ENCODE measurements around the gene SHLD1. TPM values are rescaled to one million over a fixed set of nuclear protein-coding genes. Genes with fewer than 3 reads are reported as not detected.

Gene SHLD1
- total RNA-seq, 1 experiment from 2014 or later: 6.7 TPM

DNA sequence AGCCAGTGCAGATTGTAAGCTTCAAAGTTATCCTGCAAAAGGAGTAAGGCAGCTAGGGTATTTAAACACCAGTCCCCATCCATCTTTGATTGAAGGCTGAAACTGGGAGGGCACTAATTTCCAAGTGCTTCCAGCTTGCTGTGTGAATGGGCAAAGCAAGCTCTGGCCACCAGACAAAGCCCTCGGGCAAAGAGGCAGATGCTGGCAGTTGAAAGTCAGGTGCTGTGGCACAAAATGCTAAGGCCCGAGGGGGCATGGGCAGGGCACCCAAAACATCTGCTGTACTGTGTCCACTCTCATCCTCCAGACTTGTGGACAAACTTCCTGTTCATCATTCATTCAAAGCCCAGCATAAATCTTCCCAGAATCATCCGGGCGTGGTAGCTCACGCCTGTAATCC lies 137.2 kb downstream of the SHLD1 start:
- Histone ChIP-seq H3K79me1 (ENCODE audit: insufficient read depth, low read depth, low read length, poor library complexity, severe bottlenecking) (no peaks in the 10 kb centered on the region), H3K27me3 (ENCODE audit: insufficient read depth, low read length) (no peaks in the 10 kb centered on the region), H2BK20ac (ENCODE audit: low read depth, low read length, poor library complexity, severe bottlenecking) (no peak overlapping the region), H3K79me2 (ENCODE audit: insufficient read depth, low read length) (no peaks in the 10 kb centered on the region), H3K9ac (ENCODE audit: extremely low read depth, insufficient read length, low read length) (no peak overlapping the region), H3K27ac (ENCODE audit: insufficient read length, low read depth, low read length) (no peak overlapping the region), H2AFZ (ENCODE audit: low read length) (no peak overlapping the region), H4K5ac (ENCODE audit: insufficient read length, low read depth, low read length) (no peak overlapping the region), H2BK15ac (ENCODE audit: low read depth, low read length) (no peak overlapping the region), H3K23ac (ENCODE audit: insufficient read length, low read depth, low read length) (no peak overlapping the region), H3K4ac (ENCODE audit: low read depth, low read length) (no peak overlapping the region), H3K18ac (ENCODE audit: insufficient read length, low read depth, low read length) (no peak overlapping the region), H4K20me1 (ENCODE audit: control insufficient read depth, insufficient read depth, insufficient read length) (no peaks in the 10 kb centered on the region), H2BK120ac (ENCODE audit: low read depth, low read length, poor library complexity, severe bottlenecking) (no peak overlapping the region), H2BK5ac (ENCODE audit: insufficient read length, low read length) (no peak overlapping the region), H3K14ac (ENCODE audit: insufficient read depth, low read length) (no peak overlapping the region), H3K9me3 (ENCODE audit: control insufficient read depth, low read depth, low read length) (no peaks in the 10 kb centered on the region), H3K23me2 (ENCODE audit: insufficient read length, low read depth, low read length, poor library complexity, severe bottlenecking) (no peaks in the 10 kb centered on the region), H3T11ph (ENCODE audit: low read length) (no peak overlapping the region), H3K4me2 (ENCODE audit: insufficient read depth, insufficient read length, low read length) (no peak overlapping the region), H2AK5ac (ENCODE audit: insufficient read length, low read length) (no peak overlapping the region), H3K4me1 (ENCODE audit: insufficient read depth, low read length) (no peaks in the 10 kb centered on the region), H3K56ac (ENCODE audit: insufficient read length, low read depth, low read length) (no peak overlapping the region), H4K91ac (ENCODE audit: insufficient read length, low read depth, low read length) (no peak overlapping the region), H2BK12ac (ENCODE audit: insufficient read length, low read depth, low read length) (no peak overlapping the region), H4K8ac (replicated peaks; ENCODE audit: insufficient read length, low read depth, low read length) (no peak overlapping the region)
- H3K27me3 Mint-ChIP-seq (ENCODE audit: low read depth): peaks cover 2% of the 10 kb centered on the region; the same call in 1 of the 2 replicates
- H3K4me1 Mint-ChIP-seq: peaks cover 0 to 3% of the 10 kb centered on the region in 2 experiments; a peak in 1 of 4 replicates
- DNase-seq: no peak
- H3K27ac Mint-ChIP-seq: no peak overlapping the region
- no peaks in the 10 kb centered on the region for H3K36me3 Mint-ChIP-seq (ENCODE audit: insufficient read depth in 1 of 3, low read depth in 3 of 3)
- WGBS (ENCODE audit: extremely low coverage, insufficient read length, low lambda C conversion rate): no CpG with 5 or more reads among the region's 5 CpGs
- TF ChIP-seq, protein P1, sequence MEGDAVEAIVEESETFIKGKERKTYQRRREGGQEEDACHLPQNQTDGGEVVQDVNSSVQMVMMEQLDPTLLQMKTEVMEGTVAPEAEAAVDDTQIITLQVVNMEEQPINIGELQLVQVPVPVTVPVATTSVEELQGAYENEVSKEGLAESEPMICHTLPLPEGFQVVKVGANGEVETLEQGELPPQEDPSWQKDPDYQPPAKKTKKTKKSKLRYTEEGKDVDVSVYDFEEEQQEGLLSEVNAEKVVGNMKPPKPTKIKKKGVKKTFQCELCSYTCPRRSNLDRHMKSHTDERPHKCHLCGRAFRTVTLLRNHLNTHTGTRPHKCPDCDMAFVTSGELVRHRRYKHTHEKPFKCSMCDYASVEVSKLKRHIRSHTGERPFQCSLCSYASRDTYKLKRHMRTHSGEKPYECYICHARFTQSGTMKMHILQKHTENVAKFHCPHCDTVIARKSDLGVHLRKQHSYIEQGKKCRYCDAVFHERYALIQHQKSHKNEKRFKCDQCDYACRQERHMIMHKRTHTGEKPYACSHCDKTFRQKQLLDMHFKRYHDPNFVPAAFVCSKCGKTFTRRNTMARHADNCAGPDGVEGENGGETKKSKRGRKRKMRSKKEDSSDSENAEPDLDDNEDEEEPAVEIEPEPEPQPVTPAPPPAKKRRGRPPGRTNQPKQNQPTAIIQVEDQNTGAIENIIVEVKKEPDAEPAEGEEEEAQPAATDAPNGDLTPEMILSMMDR (conservative IDR thresholded peaks at IDR 0.05): no peak
- H3K4me3 Mint-ChIP-seq: no peak overlapping the region
- no peaks in the 10 kb centered on the region for H3K9me3 Mint-ChIP-seq

Data from H9 (cell line).